ENCODE measurements around the gene MYL6B. TPM values are rescaled to one million over a fixed set of nuclear protein-coding genes. Genes with fewer than 3 reads are reported as not detected.
A peak's percentile ranks its signal among the peaks of the same experiment; 100 is the strongest.

The MYL6B gene
- total and polyA plus RNA-seq, 2 donors (not counting 3 experiments of a cell fraction or from before 2014, with no cell fraction given), result 135 to 185 TPM

GRCh38 chr12:56169229-56169759, 16.9 kb downstream of the MYL6B start:
- Histone ChIP-seq H3K27me3 (ENCODE audit: control insufficient read depth in 2 of 2, insufficient read depth in 2 of 2, low read length in 2 of 2) (no peaks in the 10 kb centered on the region), H4K20me1 (replicated peaks; ENCODE audit: control insufficient read depth, extremely low read depth, insufficient read depth, low read length) (no peaks in the 10 kb centered on the region), H3K27ac (ENCODE audit: insufficient read depth, low read depth, low read length) (no peak overlapping the region), H3K4me3 (replicated peaks in 1 of 3; ENCODE audit: insufficient read depth in 1 of 3, low read depth in 1 of 3, low read length in 3 of 3) (no peak overlapping the region), H3K79me2 (ENCODE audit: control insufficient read depth, insufficient read depth, low read length) (no peaks in the 10 kb centered on the region), H3K4me1 (ENCODE audit: control insufficient read depth, extremely low read depth, insufficient read depth, low read length) (peaks cover 7% of the 10 kb centered on the region), H3K9ac (replicated peaks; ENCODE audit: extremely low read depth, insufficient read depth, low read length) (no peak overlapping the region), H3K4me2 (ENCODE audit: insufficient read depth, low read length) (no peak overlapping the region), H2AFZ (ENCODE audit: low read depth, low read length) (no peak overlapping the region), H3K9me1 (replicated peaks; ENCODE audit: control insufficient read depth, extremely low read depth, insufficient read depth, low read length) (no peaks in the 10 kb centered on the region), H3K9me3 (replicated peaks; ENCODE audit: control insufficient read depth, insufficient read depth, low read length) (no peaks in the 10 kb centered on the region), H3K36me3 (ENCODE audit: control insufficient read depth in 2 of 2, extremely low read depth in 1 of 2, insufficient read depth in 2 of 2, low read length in 2 of 2) (peaks cover 17 to 54% of the 10 kb centered on the region in 2 experiments)
- no TSS peak for BruUV-seq (replicated peaks)
- TF ChIP-seq POLR2A (IDR thresholded peaks at IDR 0.05; ENCODE audit: low read depth, low read length), result no peak
- no peak for TF ChIP-seq MYC (IDR thresholded peaks at IDR 0.05; ENCODE audit: low read depth, low read length)
- no peak for TF ChIP-seq JUN (IDR thresholded peaks at IDR 0.05; ENCODE audit: borderline replicate concordance, insufficient read depth, insufficient read length, low read depth)
- TF ChIP-seq, protein P1, sequence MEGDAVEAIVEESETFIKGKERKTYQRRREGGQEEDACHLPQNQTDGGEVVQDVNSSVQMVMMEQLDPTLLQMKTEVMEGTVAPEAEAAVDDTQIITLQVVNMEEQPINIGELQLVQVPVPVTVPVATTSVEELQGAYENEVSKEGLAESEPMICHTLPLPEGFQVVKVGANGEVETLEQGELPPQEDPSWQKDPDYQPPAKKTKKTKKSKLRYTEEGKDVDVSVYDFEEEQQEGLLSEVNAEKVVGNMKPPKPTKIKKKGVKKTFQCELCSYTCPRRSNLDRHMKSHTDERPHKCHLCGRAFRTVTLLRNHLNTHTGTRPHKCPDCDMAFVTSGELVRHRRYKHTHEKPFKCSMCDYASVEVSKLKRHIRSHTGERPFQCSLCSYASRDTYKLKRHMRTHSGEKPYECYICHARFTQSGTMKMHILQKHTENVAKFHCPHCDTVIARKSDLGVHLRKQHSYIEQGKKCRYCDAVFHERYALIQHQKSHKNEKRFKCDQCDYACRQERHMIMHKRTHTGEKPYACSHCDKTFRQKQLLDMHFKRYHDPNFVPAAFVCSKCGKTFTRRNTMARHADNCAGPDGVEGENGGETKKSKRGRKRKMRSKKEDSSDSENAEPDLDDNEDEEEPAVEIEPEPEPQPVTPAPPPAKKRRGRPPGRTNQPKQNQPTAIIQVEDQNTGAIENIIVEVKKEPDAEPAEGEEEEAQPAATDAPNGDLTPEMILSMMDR (IDR thresholded peaks at IDR 0.05; ENCODE audit: extremely low read depth in 1 of 2, insufficient read depth in 1 of 2, low read depth in 1 of 2, low read length in 2 of 2), result no peak
- TF ChIP-seq FOS (IDR thresholded peaks at IDR 0.05; ENCODE audit: borderline replicate concordance, insufficient read depth, low read length), result no peak
- DNase-seq (ENCODE audit: low read depth, low spot score), result no peak
- intact Hi-C loops (cut with micrococcal nuclease) (no loop called here), dilution Hi-C loops (cut with MboI; ENCODE audit: extremely low pct_ligation_motif_present, low sequenced_read_pairs) (no loop called here)
- peak; percentile 55 for FAIRE-seq
- ChIA-PET POLR2A (interaction anchor here (1.1 to 1.5 kb wide), 2 partner anchors 10 to 27 kb away, joined by 3 to 7 read pairs; no protein-coding TSS in a partner anchor), CTCF (interaction anchor here (1.0 to 2.4 kb wide), 2 partner anchors 20 to 51 kb away, joined by 3 to 6 read pairs; partner anchors contain the start of genes SMARCC2 and ZC3H10)

DNA sequence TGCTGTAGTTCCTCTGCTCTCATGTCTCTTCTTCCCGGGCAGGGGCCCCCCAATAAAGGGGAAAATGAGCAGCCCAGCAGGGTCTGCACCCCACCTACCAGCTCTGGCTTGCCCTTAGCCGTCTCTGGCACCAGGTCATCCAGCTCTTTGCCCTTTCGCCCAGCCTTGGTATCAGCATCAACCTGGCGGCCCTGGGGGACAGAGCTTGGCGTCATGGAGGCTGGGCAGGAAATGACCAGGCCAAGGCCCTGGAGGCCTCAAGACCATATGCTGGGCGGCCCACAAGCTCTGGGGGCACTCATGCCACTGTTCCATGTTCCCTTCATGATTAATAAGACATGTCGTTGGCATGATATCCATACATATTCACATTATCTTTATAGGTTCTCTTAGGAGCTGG, 20.5 kb downstream of the MYL6B start:
- dilution Hi-C loops (cut with MboI; ENCODE audit: extremely low pct_ligation_motif_present, low sequenced_read_pairs), result no loop called here
- no peaks in the 10 kb centered on the region for H3K9me1 ChIP-seq (replicated peaks; ENCODE audit: control insufficient read depth, extremely low read depth, insufficient read depth, low read length)
- H3K27ac ChIP-seq (ENCODE audit: insufficient read depth, low read depth, low read length), result no peak overlapping the region
- FAIRE-seq (no peak), DNase-seq (ENCODE audit: low read depth, low spot score) (no peak)
- BruUV-seq (replicated peaks), result no TSS peak
- H3K4me2 ChIP-seq (ENCODE audit: insufficient read depth, low read length), result no peak overlapping the region
- H3K27me3 ChIP-seq (ENCODE audit: control insufficient read depth in 2 of 2, insufficient read depth in 2 of 2, low read length in 2 of 2), result no peaks in the 10 kb centered on the region
- H3K79me2 ChIP-seq (ENCODE audit: control insufficient read depth, insufficient read depth, low read length), result no peaks in the 10 kb centered on the region
- no peaks in the 10 kb centered on the region for H4K20me1 ChIP-seq (replicated peaks; ENCODE audit: control insufficient read depth, extremely low read depth, insufficient read depth, low read length)
- H3K4me1 ChIP-seq (ENCODE audit: control insufficient read depth, extremely low read depth, insufficient read depth, low read length), result peaks cover 7% of the 10 kb centered on the region
- H3K9ac ChIP-seq (replicated peaks; ENCODE audit: extremely low read depth, insufficient read depth, low read length), result no peak overlapping the region
- TF ChIP-seq POLR2A (IDR thresholded peaks at IDR 0.05; ENCODE audit: low read depth, low read length), result no peak
- TF ChIP-seq GATA2 (IDR thresholded peaks at IDR 0.05; ENCODE audit: insufficient read depth, insufficient read length, low read depth, low read length), result no peak
- TF ChIP-seq FOS (IDR thresholded peaks at IDR 0.05; ENCODE audit: borderline replicate concordance, insufficient read depth, low read length), result no peak
- TF ChIP-seq, protein P2, sequence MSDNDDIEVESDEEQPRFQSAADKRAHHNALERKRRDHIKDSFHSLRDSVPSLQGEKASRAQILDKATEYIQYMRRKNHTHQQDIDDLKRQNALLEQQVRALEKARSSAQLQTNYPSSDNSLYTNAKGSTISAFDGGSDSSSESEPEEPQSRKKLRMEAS (IDR thresholded peaks at IDR 0.05; ENCODE audit: insufficient read depth, insufficient read length), result no peak
- TF ChIP-seq MYC (IDR thresholded peaks at IDR 0.05; ENCODE audit: low read depth, low read length), result no peak
- no peak for TF ChIP-seq EZH2 (IDR thresholded peaks at IDR 0.05; ENCODE audit: borderline replicate concordance, low read depth, low read length, severe bottlenecking)
- no peak for TF ChIP-seq JUN (IDR thresholded peaks at IDR 0.05; ENCODE audit: borderline replicate concordance, insufficient read depth, insufficient read length, low read depth)
- TF ChIP-seq POLR2AphosphoS5 (IDR thresholded peaks at IDR 0.05; ENCODE audit: insufficient read depth, low read depth, low read length), result no peak
- TF ChIP-seq, protein P1 (IDR thresholded peaks at IDR 0.05; ENCODE audit: extremely low read depth in 1 of 2, insufficient read depth in 1 of 2, low read depth in 1 of 2, low read length in 2 of 2), result no peak
- ChIA-PET CTCF (interaction anchor here (1.0 to 1.6 kb wide), 2 partner anchors 17 to 53 kb away, joined by 3 to 7 read pairs; partner anchors contain the start of gene SMARCC2), POLR2A (no interaction called here)
- no peak overlapping the region for H3K4me3 ChIP-seq (replicated peaks in 1 of 3; ENCODE audit: insufficient read depth in 1 of 3, low read depth in 1 of 3, low read length in 3 of 3)
- H3K9me3 ChIP-seq (replicated peaks; ENCODE audit: control insufficient read depth, insufficient read depth, low read length), result no peaks in the 10 kb centered on the region
- intact Hi-C loops (cut with micrococcal nuclease), result no loop called here
- H2AFZ ChIP-seq (ENCODE audit: low read depth, low read length), result no peak overlapping the region
- peaks cover 18 to 53% of the 10 kb centered on the region in 2 experiments for H3K36me3 ChIP-seq (ENCODE audit: control insufficient read depth in 2 of 2, extremely low read depth in 1 of 2, insufficient read depth in 2 of 2, low read length in 2 of 2)
